GM12878 (cell line): ENCODE measurements around the gene DOCK1.

Source experiments
- CHD1 ChIP-seq: IDR thresholded peaks from 2 replicates; pipeline ENCODE4 v1.6.1; 2012; ENCODE audit warnings: low read depth, low read length, improper control_type of control experiment
- CTCF ChIP-seq, 3 experiments: IDR thresholded peaks in 2 of 3; conservative IDR thresholded peaks in 1 of 3; 2 replicates each; pipeline ENCODE4 v1.5.1; 2011; ENCODE audit warnings: low read depth in 3 of 3, low read length in 3 of 3, mild to moderate bottlenecking in 3 of 3, control low read depth in 2 of 3, moderate library complexity in 2 of 3, inconsistent platforms in 1 of 3, mixed read lengths in 1 of 3; ENCODE audit not compliant: control insufficient read depth in 2 of 3, insufficient read depth in 1 of 3; ENCODE audit errors: extremely low read depth in 1 of 3
- EGR1 ChIP-seq, 2 experiments: IDR thresholded peaks; 1 replicate in 1 of 2; 2 replicates in 1 of 2; pipeline ENCODE4 v1.6.1; 2011 to 2012; ENCODE audit warnings: low read depth in 2 of 2, low read length in 2 of 2, borderline replicate concordance in 1 of 2, mild to moderate bottlenecking in 1 of 2, moderate library complexity in 1 of 2
- EZH2 ChIP-seq: IDR thresholded peaks from 2 replicates; pipeline ENCODE4 v1.6.1; 2012; ENCODE audit warnings: low read depth, mild to moderate bottlenecking, control low read depth, inconsistent platforms, low read length, borderline replicate concordance; ENCODE audit not compliant: control insufficient read depth
- FOS ChIP-seq: IDR thresholded peaks from 3 replicates; pipeline ENCODE4 v1.6.1; 2011; ENCODE audit warnings: borderline replicate concordance; ENCODE audit not compliant: insufficient read length; ENCODE audit errors: extremely low read depth
- POLR2A ChIP-seq: IDR thresholded peaks from 2 replicates; pipeline ENCODE4 v1.6.1; 2011; ENCODE audit warnings: low read depth, mild to moderate bottlenecking, low read length
- POLR2AphosphoS2 ChIP-seq: IDR thresholded peaks from 2 replicates; pipeline ENCODE4 v1.6.1; 2011; ENCODE audit warnings: low read depth, mild to moderate bottlenecking, low read length, improper control_type of control experiment, moderate library complexity
- RAD21 ChIP-seq: IDR thresholded peaks from 2 replicates; pipeline ENCODE4 v1.6.1; 2011; ENCODE audit warnings: mild to moderate bottlenecking, low read depth, low read length, moderate library complexity; ENCODE audit not compliant: insufficient read depth
- YBX1 ChIP-seq: fragments of 450-650 bp; IDR thresholded peaks from 2 replicates; pipeline ENCODE4 v1.6.1; 2016; ENCODE audit warnings: antibody characterized with exemption
- TF ChIP-seq, protein P1 (sequence below): fragments of 450-650 bp; IDR thresholded peaks from 2 replicates; pipeline ENCODE4 v1.6.1; 2018; ENCODE audit warnings: borderline replicate concordance, mild to moderate bottlenecking; ENCODE audit not compliant: partially characterized antibody
- TF ChIP-seq, protein P2 (sequence below): IDR thresholded peaks from 2 replicates; pipeline ENCODE4 v1.6.1; 2011; ENCODE audit warnings: low read depth, mild to moderate bottlenecking, low read length, moderate library complexity, borderline replicate concordance; ENCODE audit errors: extremely low read depth

- TF ChIP-seq POLR2A = no peak
- TF ChIP-seq, protein P1, sequence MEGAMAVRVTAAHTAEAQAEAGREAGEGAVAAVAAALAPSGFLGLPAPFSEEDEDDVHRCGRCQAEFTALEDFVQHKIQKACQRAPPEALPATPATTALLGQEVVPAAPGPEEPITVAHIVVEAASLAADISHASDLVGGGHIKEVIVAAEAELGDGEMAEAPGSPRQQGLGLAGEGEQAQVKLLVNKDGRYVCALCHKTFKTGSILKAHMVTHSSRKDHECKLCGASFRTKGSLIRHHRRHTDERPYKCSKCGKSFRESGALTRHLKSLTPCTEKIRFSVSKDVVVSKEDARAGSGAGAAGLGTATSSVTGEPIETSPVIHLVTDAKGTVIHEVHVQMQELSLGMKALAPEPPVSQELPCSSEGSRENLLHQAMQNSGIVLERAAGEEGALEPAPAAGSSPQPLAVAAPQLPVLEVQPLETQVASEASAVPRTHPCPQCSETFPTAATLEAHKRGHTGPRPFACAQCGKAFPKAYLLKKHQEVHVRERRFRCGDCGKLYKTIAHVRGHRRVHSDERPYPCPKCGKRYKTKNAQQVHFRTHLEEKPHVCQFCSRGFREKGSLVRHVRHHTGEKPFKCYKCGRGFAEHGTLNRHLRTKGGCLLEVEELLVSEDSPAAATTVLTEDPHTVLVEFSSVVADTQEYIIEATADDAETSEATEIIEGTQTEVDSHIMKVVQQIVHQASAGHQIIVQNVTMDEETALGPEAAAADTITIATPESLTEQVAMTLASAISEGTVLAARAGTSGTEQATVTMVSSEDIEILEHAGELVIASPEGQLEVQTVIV = no peak
- TF ChIP-seq POLR2AphosphoS2 = no peak
- no peak for TF ChIP-seq EGR1 (IDR thresholded peaks at IDR 0.05; ENCODE audit: borderline replicate concordance in 1 of 2, low read depth in 2 of 2, low read length in 2 of 2)
- TF ChIP-seq CTCF (IDR thresholded peaks at IDR 0.05 in 2 of 3, conservative IDR thresholded peaks at IDR 0.05 in 1 of 3; ENCODE audit: control insufficient read depth in 2 of 3, extremely low read depth in 1 of 3, insufficient read depth in 1 of 3, low read depth in 3 of 3, low read length in 3 of 3) = no peak
- no peak for TF ChIP-seq FOS
- TF ChIP-seq, protein P2, sequence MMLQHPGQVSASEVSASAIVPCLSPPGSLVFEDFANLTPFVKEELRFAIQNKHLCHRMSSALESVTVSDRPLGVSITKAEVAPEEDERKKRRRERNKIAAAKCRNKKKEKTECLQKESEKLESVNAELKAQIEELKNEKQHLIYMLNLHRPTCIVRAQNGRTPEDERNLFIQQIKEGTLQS = no peak
- TF ChIP-seq EZH2 = no peak
- no peak for TF ChIP-seq CHD1
- TF ChIP-seq RAD21 = no peak
- TF ChIP-seq YBX1 = no peak
Observed at GRCh38 chr10:127486355-127486754, 581.1 kb downstream of the DOCK1 start.
